Measurements from ENCODE around the gene ANKRD33B. TPM values are rescaled to one million over a fixed set of nuclear protein-coding genes. Genes with fewer than 3 reads are reported as not detected.

Gene ANKRD33B
- total and polyA plus RNA-seq, 9 of the 15 experiments (the other 6 are each of a cell fraction or from before 2014, with no cell fraction given) = 0.10 to 1.7 (median 0.40) TPM

DNA sequence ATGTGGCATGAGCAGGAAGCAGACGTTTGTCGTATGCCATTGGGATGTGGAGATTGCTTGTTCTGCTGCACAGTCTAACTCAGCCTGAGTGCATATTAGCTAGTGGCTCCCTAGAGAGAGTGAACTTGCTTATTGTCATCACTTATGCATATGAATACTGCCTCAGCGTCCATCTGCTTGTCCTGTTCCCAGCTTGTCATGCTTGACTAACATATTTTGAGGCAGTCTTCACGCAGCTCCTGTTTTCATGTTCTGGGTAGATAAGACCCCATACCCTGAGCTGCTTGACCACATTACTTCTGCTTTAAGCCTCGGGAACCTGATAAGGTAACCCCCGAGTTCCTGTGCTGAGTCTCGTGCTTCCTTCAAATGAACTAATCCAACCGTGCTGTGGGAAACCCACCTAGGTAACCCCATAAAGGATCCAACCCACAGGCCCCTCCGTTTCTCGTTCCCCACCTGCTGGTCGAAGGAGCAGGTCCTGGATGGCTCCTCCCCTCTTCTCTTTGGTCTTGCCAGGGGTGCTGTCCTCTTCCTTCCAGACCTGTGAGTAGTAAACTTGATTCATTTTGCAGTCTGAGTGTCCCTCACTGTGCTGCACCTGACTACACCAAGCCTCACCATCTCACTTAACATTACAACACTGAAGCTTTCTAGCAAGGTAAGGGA, 25.0 kb downstream of the ANKRD33B start (continued):
- TF ChIP-seq, protein P1, sequence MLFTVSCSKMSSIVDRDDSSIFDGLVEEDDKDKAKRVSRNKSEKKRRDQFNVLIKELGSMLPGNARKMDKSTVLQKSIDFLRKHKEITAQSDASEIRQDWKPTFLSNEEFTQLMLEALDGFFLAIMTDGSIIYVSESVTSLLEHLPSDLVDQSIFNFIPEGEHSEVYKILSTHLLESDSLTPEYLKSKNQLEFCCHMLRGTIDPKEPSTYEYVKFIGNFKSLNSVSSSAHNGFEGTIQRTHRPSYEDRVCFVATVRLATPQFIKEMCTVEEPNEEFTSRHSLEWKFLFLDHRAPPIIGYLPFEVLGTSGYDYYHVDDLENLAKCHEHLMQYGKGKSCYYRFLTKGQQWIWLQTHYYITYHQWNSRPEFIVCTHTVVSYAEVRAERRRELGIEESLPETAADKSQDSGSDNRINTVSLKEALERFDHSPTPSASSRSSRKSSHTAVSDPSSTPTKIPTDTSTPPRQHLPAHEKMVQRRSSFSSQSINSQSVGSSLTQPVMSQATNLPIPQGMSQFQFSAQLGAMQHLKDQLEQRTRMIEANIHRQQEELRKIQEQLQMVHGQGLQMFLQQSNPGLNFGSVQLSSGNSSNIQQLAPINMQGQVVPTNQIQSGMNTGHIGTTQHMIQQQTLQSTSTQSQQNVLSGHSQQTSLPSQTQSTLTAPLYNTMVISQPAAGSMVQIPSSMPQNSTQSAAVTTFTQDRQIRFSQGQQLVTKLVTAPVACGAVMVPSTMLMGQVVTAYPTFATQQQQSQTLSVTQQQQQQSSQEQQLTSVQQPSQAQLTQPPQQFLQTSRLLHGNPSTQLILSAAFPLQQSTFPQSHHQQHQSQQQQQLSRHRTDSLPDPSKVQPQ (CRISPR knock-in tag; IDR thresholded peaks at IDR 0.05; ENCODE audit: borderline replicate concordance) = no peak
- TF ChIP-seq ZNF780A (CRISPR knock-in tag; IDR thresholded peaks at IDR 0.05) (no peak), LARP7 (IDR thresholded peaks at IDR 0.05) (no peak), TARDBP (IDR thresholded peaks at IDR 0.05) (peak; percentile 77; the same call in 1 of the 2 replicates), ZBTB1 (CRISPR knock-in tag; IDR thresholded peaks at IDR 0.05; ENCODE audit: borderline replicate concordance, low read depth) (peak; percentile 64; the same call in 1 of the 2 replicates), POLR2AphosphoS5 (IDR thresholded peaks at IDR 0.05; ENCODE audit: control insufficient read depth, insufficient read depth, low read depth, low read length) (peak; percentile 99)
- TF ChIP-seq, protein P2, sequence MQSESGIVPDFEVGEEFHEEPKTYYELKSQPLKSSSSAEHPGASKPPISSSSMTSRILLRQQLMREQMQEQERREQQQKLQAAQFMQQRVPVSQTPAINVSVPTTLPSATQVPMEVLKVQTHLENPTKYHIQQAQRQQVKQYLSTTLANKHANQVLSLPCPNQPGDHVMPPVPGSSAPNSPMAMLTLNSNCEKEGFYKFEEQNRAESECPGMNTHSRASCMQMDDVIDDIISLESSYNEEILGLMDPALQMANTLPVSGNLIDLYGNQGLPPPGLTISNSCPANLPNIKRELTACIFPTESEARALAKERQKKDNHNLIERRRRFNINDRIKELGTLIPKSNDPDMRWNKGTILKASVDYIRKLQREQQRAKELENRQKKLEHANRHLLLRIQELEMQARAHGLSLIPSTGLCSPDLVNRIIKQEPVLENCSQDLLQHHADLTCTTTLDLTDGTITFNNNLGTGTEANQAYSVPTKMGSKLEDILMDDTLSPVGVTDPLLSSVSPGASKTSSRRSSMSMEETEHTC (IDR thresholded peaks at IDR 0.05) = peak; percentile 99

All from K562 (cell line).